HG03575 (cell line): ENCODE data around the gene SAC3D1.

Experiments
- ATAC-seq: cut with Tn5 transposase; IDR thresholded peaks from one replicate; pipeline ENCODE4 v1.9.1; 2021; ENCODE audit not compliant: unreplicated experiment, insufficient number of reproducible peaks, low FRiP score; ENCODE audit errors: extremely low read depth

The SAC3D1 gene

DNA sequence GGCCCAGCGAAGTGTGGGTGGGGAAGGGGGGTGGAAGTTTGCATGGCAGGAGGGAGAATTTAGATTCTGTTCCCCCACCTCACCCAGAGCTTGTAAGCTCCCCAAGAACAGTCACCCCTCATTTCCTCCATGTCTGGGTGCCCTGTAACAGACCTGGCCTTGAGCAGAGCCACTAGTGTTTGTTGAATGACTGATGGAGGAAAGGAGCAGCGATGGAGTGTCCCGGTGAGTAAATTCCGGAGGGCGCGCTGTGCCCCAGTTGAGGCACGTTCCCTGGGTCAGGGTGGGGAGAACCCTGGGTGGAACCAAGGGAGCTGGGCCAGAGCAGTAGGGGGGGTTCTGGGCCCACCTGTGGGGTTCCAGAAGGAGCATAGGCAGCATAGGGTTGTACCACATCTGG is 16.5 kb downstream of the SAC3D1 start:
- no peak for ATAC-seq

DNA sequence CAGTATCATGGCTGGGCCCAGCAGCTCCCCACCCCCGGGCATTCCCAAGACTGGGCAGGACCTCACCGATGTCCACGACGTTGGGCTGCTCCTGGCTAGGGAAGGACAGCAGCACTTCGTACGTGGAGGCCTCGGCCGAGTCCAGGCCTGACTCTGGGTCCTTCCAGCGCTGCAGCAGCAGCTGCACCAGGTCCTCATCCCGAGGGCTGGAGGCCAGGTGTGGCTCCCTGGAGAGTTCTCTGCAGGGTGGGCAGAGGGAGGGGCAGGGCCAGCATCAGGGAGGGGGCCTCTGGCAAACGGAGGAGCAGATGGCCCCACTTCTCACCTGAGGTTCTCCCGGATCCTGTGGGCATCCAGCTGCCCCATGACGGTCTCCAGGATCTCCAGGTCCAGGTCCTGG is 17.0 kb downstream of the SAC3D1 start:
- ATAC-seq = no peak

DNA sequence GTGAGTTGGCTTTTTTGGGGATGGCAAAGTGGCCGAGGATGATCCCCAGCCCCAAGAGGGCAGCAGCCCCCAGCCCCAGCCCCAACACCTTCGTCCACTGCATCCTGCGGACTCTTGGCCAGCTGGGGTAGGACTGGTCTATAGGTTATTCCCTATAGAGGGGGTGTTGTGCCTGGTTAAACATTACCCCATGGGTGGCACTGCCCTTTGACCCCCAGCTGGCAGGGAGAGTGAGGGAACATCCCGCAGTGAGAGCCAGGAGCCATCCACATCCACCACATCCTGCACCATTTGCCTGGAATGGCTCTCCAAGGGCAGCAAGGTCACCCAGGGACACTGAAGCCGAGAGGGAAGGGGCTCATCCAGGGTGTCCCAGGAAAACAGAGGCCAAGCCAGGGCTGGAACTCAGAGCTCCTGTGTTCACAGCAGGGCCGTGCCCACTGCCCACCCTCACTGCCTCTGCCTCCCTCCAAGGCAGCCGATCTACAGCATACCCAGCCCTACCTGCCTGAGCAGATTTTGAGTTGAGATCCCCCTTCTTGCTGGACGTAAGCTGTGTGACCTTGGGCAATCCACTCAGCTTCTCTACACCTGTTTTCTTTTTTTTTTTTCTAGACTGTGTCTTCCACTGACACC is 17.5 kb downstream of the SAC3D1 start, which contains the start of gene NAALADL1:
Gene NAALADL1, minus strand, starts transcription at position 135 of the 636 bp plus-strand sequence. Its CDS starts 32 bp downstream, at position 103.
- ATAC-seq = no peak

DNA sequence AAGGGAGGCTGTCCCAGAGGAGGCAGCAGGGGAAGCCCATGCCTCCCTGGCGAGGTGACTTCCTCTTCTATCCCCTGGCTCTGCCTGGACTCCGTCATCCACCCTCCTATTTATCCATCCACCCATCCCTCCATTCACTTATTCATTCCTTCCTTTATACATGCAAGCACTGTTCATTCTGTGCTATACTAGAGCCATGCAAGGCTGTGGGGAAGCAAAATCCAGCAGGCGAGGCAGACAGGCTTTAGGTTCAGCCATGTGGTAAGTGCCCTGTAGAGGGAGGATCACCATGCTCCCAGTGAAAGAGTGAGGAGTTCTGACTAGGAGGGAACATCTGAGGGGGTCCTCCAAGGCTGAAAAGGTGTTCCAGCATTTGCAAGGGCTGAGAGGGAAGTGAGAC is 18.5 kb downstream of the SAC3D1 start:
- ATAC-seq = no peak

DNA sequence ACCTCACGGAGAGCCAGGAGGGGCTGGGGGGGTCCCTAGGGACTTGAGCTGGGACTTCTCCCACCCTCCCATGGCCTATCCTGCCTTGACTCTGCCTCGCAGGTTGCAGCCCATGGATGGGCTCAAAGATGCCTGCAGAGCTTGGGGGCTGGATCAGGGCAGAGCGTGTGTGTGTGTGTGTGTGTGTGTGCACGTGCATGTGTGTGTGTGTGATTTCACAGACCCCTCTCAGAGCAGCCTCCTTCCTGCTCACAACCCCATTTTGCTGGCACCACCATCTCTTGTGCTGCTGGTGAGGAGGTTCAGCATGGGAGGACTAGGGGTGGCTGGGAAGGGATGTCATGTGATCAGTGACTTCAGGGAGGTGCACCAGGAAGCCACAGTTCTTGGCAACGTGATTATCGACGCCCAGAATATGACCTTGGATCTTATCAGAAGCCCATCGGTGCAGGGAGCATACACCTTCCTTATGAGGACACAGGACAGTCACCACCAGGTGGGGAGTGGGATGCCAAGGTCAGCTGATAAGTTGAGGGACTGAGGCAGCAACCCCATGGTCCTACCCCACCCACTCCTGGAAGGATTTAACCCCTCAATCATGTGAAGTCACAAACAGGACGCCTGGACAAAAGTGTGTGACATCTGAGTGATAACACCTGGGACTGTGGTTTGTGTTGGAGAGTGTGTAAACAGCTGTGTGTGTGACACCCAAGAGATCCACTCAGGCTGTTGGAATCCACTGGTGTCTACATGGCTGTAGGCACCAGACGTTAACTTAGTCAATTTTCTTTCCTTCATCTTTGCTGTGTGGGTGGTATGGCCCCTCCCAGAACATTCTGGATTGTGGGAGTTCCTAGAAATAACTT is 19.2 kb downstream of the SAC3D1 start:
- no peak for ATAC-seq

DNA sequence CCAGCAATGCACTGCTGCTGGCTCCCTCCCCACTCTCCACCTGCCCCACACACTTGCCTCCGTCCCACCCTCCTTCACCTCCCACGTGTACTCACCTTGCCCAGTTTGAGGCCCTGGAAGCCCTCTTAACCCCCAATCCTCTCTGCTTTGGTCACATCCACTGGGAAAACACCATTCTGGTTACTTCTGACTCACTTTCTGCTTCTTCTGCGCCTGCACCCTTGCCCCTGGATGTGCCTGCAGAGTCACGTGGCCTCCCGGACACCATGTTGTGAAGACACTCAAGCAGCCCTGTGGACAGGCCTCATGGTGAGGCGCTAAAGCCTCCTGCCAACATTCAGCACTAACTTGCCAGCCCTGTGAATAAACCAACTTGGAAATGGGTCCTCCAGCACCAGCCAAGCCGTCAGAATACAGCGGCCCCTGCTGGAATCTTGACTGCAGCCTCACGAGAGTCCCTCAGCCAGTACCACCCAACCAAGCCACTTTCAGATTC is 20.0 kb downstream of the SAC3D1 start:
- ATAC-seq = no peak

DNA sequence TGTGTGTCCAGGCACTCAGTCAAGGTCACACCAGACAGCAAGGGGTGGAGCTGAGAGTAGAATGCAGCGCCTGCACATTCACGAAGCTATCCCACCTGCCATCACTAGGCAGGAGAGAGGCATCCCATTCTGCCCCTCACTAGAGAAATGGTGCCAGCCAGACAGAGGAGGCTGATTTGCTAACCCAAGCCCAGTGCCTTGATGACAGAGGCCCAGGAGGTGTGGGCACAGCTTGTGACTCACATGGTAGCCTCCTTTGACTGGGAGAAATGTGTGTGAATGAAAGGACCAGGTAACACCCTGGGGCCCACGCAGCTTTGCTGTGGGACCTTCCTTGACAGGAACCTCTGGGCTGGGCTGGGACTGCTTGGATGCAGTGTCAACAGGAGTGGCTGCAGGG is 22.5 kb downstream of the SAC3D1 start:
- no peak for ATAC-seq

DNA sequence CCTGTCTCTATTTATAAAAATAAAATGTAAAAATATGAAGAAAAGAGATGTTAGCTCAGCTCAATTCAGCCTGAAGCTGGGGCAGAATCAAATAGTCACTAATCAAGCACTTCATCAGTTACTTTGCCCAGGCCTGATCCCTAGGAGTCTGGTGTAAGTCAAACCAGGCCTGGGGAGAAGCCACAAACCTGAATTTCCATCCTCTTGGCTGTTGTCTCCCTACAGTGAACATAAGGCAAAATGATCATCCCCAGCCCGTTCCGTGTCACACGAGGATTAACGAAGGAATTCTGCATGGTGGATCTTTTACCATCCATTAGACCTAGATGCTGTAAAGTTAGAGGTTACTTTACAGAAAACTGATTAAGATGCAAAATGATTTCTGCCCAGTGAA is 23.8 kb downstream of the SAC3D1 start:
- no peak for ATAC-seq

DNA sequence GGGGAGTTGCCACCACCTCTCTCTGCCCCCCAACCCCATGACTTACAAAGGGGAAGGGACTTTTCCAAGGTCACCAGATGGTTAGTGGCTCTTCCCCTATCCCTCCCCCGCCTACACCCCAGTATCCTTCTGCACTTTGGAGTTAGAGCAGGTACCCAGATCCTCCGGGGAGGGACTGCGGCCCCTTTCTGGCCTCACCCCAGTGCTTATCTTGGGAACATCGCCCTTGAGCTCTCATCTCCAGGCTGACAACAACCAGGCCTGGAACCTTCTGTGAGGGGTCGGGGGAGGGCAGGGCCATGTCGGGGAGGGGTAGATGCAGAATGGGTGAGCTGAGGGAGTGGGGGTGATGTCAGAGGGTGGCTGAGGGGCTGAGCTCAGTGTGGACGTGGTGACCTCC is 24.8 kb downstream of the SAC3D1 start:
- ATAC-seq = no peak

DNA sequence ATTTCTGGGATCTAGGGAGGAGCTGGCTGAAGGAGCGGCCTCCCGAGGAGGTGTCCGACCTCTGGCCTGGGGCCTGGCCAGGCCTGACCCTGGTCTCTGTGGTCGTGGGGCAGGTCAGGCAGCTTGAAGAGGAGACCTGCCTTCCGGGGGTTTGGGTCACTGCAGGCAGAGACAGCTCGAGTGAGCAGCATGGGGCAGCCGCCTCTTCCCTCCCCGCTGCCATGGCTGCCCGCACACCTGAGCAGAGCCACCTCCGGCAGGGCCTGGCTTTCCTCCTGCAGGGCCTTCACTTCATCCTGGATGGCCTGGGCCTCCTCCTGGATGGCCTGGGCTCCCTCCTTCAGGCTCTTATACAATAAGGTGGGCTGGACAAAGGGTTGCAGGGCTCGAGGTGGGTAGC is 25.3 kb downstream of the SAC3D1 start:
- no peak for ATAC-seq

DNA sequence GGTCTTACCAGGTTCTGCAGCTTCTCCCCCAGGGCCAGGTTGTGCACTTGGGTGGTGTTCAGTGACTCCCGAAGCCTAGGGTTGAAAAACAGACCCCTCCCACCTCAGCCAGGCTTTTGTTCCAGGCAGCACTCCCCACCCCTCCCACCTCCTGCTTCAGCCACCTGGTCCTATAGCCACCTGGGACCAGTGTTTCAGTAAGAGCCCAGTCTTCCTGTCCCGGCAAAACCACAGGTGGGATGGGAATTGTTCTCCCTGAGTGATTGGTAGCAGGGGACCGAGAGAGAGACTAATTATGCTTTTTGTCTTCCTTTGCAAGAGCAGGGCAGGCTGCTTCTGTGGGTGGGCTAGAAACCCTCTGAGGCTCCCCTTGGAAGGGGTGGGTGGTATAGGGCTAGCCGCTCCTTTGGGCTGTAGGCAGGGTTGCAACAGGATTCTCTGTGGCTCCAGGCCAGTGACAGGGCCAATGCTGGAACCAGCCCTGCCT is 25.8 kb downstream of the SAC3D1 start:
- no peak for ATAC-seq

DNA sequence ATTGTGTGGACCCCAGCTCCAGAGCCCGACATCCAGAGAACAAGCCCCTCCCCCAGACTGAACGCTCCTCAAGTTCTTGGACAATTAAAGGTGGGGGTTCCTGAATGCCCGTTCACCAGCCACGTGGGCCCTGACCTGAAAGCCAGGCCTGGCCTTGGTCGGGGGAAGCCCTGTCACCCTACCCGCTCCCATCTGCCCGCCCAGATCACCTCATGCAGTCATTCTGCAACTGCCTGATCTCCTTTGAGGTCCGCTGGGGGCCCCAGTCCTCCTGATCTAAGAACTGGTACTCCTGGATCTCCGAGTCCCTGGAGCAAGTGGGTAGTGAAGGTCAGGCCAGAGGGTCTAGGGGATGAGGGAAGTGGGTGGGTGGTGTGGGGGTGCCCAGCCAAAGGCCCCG is 26.4 kb downstream of the SAC3D1 start:
- ATAC-seq = no peak

DNA sequence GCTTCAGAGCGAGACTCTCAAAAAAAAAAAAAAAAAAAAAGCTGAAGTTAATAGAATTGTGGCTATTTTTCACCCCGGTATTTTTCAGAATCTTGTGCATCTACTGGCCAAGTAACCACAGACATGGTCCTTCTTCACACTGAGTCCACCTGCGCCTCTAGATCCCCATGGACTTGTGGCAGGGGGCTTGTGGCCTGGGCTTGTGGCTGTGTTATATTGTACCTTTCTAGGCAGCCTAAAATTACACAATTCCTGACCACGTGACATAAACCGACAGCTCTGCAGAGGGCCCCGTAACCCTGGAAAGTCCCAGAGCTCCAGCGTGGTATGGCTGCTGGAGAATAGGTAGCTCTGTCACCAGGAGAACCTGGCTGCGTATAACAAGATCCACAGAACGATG is 28.2 kb downstream of the SAC3D1 start:
- no peak for ATAC-seq

DNA sequence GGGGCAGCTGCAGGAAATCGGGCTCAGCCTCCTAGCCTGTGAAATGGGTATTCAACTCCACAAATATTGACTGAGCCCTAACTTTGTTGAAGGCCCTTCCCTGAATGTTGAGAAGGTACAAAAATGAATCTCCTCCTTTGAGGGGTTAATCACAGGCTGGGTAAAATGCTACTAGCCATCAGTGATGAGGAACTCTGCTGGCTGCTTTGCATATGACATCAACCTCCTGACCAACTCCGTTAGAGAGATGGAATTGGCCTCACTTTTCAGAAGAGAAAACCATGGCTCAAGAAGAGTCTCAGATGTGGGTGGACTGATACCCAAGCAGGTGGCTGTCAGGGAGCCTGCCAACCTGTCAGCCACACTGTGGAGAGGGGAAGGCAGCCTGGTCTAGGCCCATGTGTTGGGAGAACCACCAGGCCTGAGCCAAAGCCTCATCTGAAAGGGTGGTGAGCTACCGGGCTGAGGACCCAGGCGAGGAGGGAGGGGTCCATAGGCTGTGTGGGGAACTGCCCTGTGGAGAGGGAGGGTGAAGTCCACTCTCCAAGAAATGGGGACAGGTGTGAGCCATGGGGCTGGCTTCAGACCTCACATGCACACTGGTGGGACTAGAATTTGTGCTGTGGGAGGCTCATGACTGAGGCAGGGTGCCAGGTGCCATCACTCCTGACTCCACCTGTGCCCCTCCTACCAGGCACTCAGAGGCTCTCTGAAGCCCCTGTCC is 31.1 kb downstream of the SAC3D1 start:
- ATAC-seq = no peak

DNA sequence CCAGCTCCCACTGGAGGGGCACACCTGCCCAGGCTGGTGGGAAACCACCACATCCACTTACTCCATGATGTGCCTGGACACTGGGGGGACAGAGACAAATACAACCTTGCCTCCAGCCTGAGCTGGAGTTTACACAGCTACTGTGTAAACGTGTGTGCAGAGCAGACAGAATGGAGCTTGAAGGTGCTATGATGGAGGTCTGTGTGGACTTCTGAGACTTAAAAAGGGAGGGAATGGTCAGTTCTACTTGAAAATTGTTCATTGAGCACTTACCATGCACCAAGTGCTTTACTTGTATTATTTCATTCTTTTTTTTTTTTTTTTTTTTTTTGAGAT is 31.6 kb downstream of the SAC3D1 start:
- ATAC-seq = no peak

DNA sequence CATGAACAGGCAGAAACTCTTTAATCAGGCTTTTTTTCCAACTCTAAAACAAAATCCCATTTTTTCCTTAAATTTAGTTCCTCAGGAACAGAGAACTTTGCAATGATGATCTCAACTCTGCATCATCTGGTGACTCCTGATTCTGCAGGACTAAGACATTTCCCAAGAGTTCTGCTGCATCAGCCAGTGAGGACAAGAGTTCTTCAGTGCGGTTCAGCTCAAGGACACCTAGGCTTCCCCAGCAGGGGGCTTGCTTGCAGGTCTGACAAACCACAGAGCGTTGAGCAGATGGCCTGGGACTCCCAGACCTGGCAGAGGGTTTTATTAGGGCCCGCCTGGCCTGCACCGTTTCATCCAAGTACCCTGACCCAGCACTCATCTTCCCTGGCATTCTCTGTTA is 36.4 kb downstream of the SAC3D1 start:
- ATAC-seq = no peak

DNA sequence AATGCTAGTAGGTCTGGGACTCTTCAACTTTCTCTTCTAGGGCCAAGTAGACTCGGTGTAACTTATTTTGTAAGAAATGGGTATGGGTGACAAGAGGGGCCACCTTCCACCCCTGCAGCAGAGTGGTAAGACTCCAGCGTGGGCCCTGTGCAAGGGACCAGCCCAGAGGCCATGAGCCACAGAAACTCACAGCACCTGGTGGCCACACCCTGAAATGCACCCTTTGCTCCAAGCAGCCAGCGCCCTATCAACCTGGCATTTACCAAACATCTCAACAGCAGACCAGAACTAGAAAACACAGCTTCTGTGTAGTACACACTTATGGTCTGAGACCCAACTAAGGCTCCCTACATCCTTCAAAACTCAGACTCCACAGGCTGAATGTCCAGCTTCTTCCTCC is 37.1 kb downstream of the SAC3D1 start:
- ATAC-seq = no peak

DNA sequence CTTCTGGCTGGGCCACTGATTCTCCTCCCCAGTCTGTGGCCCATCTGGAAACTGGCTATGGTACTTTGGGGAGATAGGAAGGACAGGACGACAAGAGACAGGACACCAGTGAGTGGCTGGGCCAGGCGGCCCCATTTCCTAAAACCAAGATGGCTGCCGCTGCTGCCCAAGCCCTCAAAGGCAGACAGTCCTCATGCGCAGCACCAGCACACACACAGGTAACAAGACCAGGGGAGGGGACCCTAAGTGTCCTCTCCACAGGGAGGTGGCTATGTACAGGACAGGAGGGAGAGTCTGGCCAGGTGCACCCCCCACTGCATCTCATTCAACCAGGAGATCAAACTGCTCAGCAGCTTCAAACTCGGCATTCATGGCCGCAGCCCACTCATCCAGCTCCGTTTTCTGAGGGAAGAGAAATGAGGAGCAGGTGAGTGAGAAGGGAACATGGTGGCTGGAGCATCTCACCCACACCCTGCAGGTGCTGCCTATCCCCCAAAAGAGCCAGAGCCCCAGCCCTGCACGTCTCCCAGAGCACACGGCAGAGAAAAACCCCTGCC is 37.9 kb downstream of the SAC3D1 start:
- ATAC-seq = no peak

DNA sequence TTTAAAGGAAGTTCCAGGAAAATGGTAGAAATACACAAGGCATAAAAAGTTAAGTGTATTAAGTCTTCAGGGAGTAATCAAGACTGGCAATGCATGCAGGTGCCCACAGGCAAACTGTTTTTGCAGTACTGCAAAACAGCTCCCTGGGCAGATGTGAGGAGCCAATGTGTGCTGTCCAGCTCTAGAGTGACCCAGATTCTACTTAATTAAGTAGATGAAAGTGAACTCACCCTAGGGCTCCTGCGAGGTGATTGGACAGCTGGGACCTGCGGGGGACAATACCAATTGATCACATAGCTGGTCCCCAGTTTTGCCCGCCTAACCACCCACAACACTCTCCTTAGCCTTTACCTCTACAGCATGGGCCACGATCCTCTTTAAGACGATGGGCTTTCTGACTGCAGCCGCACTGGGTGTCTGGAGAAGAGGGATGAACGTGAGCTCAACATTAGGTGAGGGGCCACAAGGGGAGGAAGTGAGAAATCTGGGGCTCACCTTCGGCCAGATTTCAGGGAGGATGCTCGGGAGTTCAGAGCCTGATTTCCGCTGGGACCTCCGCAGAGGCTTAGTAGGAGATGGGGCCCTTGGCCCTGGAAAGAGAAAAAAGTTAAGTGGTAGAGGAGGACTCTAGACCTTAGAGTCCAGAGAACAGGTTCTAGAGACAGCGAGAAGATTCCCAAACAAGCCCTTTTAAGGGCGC is 42.3 kb downstream of the SAC3D1 start:
- ATAC-seq = no peak
